Transverse colon (tissue), 4 donors: Measurements from ENCODE around the gene FGR. TPM values are rescaled to one million over a fixed set of nuclear protein-coding genes. Genes with fewer than 3 reads are reported as not detected.
A peak's percentile ranks its signal among the peaks of the same experiment; 100 is the strongest.
"Not testable (repeated sequence)": the region's sequence is repeated elsewhere in the genome, so short reads cannot be mapped to it uniquely, and the experiment has no call there.

Source experiments
- DNase-seq: peaks from one replicate; pipeline ENCODE4 v3.0.0-alpha.2; 2019
- H3K27ac ChIP-seq, 4 donors: fragments of 200-600 bp; sonication (generic); 2 replicates each; pipeline ENCODE4 v1.5.1; 2016 to 2018; ENCODE audit warnings: inconsistent platforms in 4 of 4
- H3K27me3 ChIP-seq: fragments of 200-600 bp; sonication (generic); 2 replicates; pipeline ENCODE4 v1.5.1; 2017; ENCODE audit warnings: inconsistent platforms
- H3K36me3 ChIP-seq, 4 donors: fragments of 200-600 bp; sonication (generic); 2 replicates each; pipeline ENCODE4 v1.5.1; 2017 to 2019; ENCODE audit warnings: inconsistent platforms in 4 of 4
- H3K4me1 ChIP-seq, 4 donors: fragments of 200-600 bp; sonication (generic); 2 replicates each; pipeline ENCODE4 v1.5.1; 2017 to 2020; ENCODE audit warnings: inconsistent platforms in 4 of 4
- H3K4me3 ChIP-seq, 4 donors: fragments of 200-600 bp; sonication (generic); 1 replicate in 1 of 4; 2 replicates in 3 of 4; pipeline versions ENCODE4 v1.5.1 to v1.6.1; 2017 to 2019; ENCODE audit warnings: inconsistent platforms in 4 of 4
- H3K9me3 ChIP-seq, 2 donors: fragments of 200-600 bp; sonication (generic); 2 replicates each; pipeline ENCODE4 v1.5.1; 2017 to 2019; ENCODE audit warnings: inconsistent platforms in 2 of 2
- CTCF ChIP-seq, 5 experiments: fragments of 200-600 bp in 3 of 5; fragments of 450-650 bp in 2 of 5; sonication (generic) in 3 of 5; IDR thresholded peaks; 1 replicate in 2 of 5; 2 replicates in 3 of 5; pipeline ENCODE4 v1.5.1; 2016 to 2017; ENCODE audit warnings: antibody characterized with exemption in 5 of 5, inconsistent platforms in 3 of 5, mild to moderate bottlenecking in 2 of 5, moderate library complexity in 1 of 5
- EP300 ChIP-seq: sonication (generic); formaldehyde crosslinking; IDR thresholded peaks from one replicate; pipeline ENCODE4 v1.6.1; 2017; ENCODE audit warnings: antibody characterized with exemption, low read depth
- POLR2A ChIP-seq: fragments of 450-650 bp; IDR thresholded peaks from one replicate; pipeline ENCODE4 v1.6.1; 2016; ENCODE audit warnings: antibody characterized with exemption, mild to moderate bottlenecking, moderate library complexity
- POLR2AphosphoS5 ChIP-seq, 3 donors: sonication (generic); formaldehyde crosslinking; IDR thresholded peaks; one replicate each; pipeline ENCODE4 v1.6.1; 2016; ENCODE audit warnings: antibody characterized with exemption in 3 of 3
- WGBS, 2 donors: methylation state at CpG; one replicate each; pipeline ENCODE4 v1.1.5; 2018; ENCODE audit warnings: low coverage in 1 of 2; 5-methylcytosine and 5-hydroxymethylcytosine counted together
- in situ Hi-C, 4 donors: fragments of 200-750 bp; cut with MboI; loops; one replicate each; pipeline versions ENCODE4 v1.15.0 to v1.15.1; 2017; ENCODE audit warnings: low sequenced_read_pairs in 3 of 4, low pct_ligation_motif_present in 1 of 4, low pct_unique_long_range_greater_than_20kb in 1 of 4
- intact Hi-C: fragments of 100-400 bp; cut with DNase I; formaldehyde crosslinking; loops from one replicate; pipeline ENCODE4 v1.15.1; 2023; ENCODE audit warnings: low total_unique reads
- total RNA-seq, 4 donors: library from RNA; depleted of rRNA; stranded (reverse); fragments of >200 nt; gene quantifications; one replicate each; pipeline ENCODE4 v1.1.0, GENCODE V29; 2016

The FGR gene
- total RNA-seq, 4 donors from 2014 or later, result 2.2 to 8.8 (median 5.8) TPM

- peak; percentile 63 for DNase-seq
- 33 to 43% methylated on average over 3 to 13 of the region's 13 CpGs for WGBS, 2 donors
- no peak overlapping the region for H3K4me3 ChIP-seq
- in situ Hi-C loops, result no loop called here
- no peaks in the 10 kb centered on the region for H3K36me3 ChIP-seq
- intact Hi-C loops, result no loop called here
- H3K27me3 ChIP-seq, result no peaks in the 10 kb centered on the region
- H3K9me3 ChIP-seq, result no peaks in the 10 kb centered on the region
- H3K4me1 ChIP-seq, result no peaks in the 10 kb centered on the region
- TF ChIP-seq EP300, result no peak
- peak; percentile 74 to 81 (median 77) for TF ChIP-seq CTCF (IDR thresholded peaks at IDR 0.05)
- no peak for TF ChIP-seq POLR2A
- no peak for TF ChIP-seq POLR2AphosphoS5 (IDR thresholded peaks at IDR 0.05)
- H3K27ac ChIP-seq, result no peak overlapping the region
These were observed 8.8 kb upstream of the FGR start for GRCh38 chr1:27643600-27644368.

- H3K4me3 ChIP-seq, H3K4me1 ChIP-seq, H3K27ac ChIP-seq, DNase-seq, H3K36me3 ChIP-seq, H3K9me3 ChIP-seq, in situ Hi-C loops, H3K27me3 ChIP-seq, intact Hi-C loops: not testable (repeated sequence)
- WGBS, 2 donors, result 73 to 82% methylated on average over 2 to 9 of the region's 9 CpGs
These were observed 5.5 kb upstream of the FGR start for GRCh38 chr1:27640514-27640913.

- intact Hi-C loops, result no loop called here
- H3K27ac ChIP-seq, result no peak overlapping the region
- peaks cover 21% of the 10 kb centered on the region for H3K27me3 ChIP-seq
- no peaks in the 10 kb centered on the region for H3K36me3 ChIP-seq
- DNase-seq, result no peak
- TF ChIP-seq EP300 (no peak), POLR2A (no peak), CTCF (IDR thresholded peaks at IDR 0.05) (no peak), POLR2AphosphoS5 (IDR thresholded peaks at IDR 0.05) (no peak)
- no peak overlapping the region for H3K4me3 ChIP-seq
- WGBS, 2 donors, result 93% methylated on average over 2 of the region's 2 CpGs; no CpG with 5 or more reads in 1 of the 2 donors
- no peaks in the 10 kb centered on the region for H3K9me3 ChIP-seq
- in situ Hi-C loops, result no loop called here
- H3K4me1 ChIP-seq, result peaks cover 0 to 12% (median 12%) of the 10 kb centered on the region in 4 donors
These were observed 3.8 kb upstream of the FGR start for GRCh38 chr1:27638805-27639204.

GRCh38 chr1:27638047-27638734 is 3.2 kb upstream of the FGR start:
- Histone ChIP-seq H3K27ac (no peak overlapping the region), H3K4me1 (peaks cover 0 to 18% (median 14%) of the 10 kb centered on the region in 4 donors), H3K36me3 (no peaks in the 10 kb centered on the region), H3K4me3 (no peak overlapping the region), H3K9me3 (no peaks in the 10 kb centered on the region), H3K27me3 (peaks cover 27% of the 10 kb centered on the region)
- DNase-seq, result no peak
- in situ Hi-C loops (no loop called here), intact Hi-C loops (no loop called here)
- no peak for TF ChIP-seq CTCF (IDR thresholded peaks at IDR 0.05)
- TF ChIP-seq POLR2A, result no peak
- no peak for TF ChIP-seq EP300
- TF ChIP-seq POLR2AphosphoS5 (IDR thresholded peaks at IDR 0.05), result no peak
- WGBS, 2 donors, result 73 to 81% methylated on average over 3 to 5 of the region's 5 CpGs
